NCI-H2081 (cell line): Measurements from ENCODE around the gene PANK4.
"Not testable (repeated sequence)": the region's sequence is repeated elsewhere in the genome, so short reads cannot be mapped to it uniquely, and the experiment has no call there.

ENCODE experiments used
- DNase-seq, 2 experiments: peaks; one replicate each; lab custom pipeline; 2025; lab: John Stamatoyannopoulos, UW

Gene PANK4

DNA sequence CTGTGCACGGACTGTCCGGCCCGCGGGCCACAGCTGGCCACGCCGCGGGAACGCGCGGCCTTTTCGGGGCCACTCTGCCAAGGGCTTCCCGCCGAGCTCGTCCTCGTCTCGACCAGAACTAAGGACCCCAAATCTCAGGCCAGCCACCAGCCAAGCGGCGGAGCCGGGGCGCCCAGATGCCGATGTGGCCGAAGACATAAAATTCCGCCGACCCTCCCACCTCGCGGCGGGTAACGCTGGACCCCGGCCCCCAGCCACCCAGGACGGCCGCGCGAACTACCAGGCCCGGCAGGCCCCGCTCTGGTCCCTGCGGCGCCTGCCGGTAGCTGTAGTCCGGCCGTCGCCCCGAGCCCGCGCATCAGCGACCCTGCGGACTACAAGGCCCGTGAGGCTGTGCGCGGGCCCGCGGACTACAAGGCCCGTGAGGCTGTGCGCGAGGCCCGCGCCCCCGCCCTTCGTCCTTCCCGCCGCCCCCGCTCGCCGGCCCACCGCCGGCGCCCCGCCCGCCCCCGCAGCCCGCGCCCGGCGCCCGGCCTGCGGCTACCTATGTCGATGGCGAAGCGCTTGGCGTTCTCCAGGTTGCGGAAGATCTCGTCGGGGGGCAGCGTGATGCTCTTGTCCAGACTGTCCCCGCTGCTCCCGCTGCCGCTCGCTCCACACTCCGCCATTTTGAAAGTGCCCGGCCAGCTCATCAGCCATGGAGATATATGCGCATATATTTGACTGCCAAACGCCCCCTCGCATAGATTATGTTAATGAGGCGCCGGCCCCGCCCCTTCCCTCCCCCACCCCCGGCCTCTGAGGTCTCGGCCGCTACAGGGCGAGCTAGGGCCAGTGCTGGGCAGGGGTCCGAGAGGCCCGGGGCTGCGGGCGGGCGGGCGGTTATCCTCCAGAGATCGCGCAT, at the start of gene PANK4:
TSS of gene PANK4 (minus strand) at position 677 of the 904 bp plus-strand sequence. CDS start at position 668, 9 bp downstream.
- DNase-seq = peak; percentile 87 to 96

DNA sequence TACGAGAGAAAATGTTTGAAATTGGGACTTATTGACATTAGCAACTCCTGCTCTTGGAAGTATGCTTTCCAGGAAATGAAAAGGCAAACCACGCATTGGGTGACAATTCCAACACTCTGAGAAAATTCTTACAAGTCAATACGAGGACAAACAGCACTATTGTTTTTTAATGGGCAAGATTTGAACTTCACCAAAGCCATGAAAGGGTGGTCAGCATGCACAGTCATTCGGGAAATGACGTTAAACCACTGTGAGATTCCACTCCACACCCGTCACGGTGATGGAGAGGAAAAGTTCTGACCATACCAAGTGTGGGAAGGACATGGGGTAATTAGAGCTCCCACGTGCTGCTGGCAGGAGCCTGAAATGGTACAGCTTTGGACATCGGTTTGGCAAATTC, 48.0 kb upstream of the PANK4 start:
- DNase-seq = no peak

DNA sequence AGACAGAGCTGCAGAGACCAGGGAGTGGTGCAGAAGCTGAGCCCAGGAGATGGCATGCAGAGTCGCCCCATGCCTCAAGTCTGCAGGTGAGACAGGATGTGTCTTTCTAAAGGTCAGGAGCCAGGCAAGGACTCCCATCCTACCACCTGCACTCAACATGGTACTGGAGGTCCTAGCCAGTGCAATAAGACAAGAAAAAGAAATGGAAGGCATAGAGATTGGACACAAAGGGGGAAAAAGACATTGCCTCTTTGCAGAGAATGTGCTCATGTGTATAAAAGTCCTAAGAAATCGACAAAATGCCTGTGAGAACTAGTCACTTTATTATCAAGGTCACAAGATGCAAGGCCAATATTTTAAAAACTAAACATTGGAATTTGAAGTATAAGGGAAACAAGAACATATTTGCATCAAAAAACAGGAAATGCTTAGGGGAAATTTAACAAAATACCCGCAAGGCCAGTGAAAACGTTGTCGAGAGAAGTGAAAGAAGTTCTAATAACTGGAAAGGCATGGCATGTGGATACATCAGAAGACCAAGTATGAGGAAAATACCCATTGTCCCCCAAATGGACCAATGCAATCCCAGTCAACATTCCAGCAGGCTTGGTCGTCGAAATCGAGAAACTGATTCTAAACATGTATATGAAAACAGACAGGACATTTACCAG, 47.0 kb upstream of the PANK4 start:
- no peak for DNase-seq

- no peak for DNase-seq
Measured at GRCh38 chr1:2571348-2571747, 45.0 kb upstream of the PANK4 start.

DNA sequence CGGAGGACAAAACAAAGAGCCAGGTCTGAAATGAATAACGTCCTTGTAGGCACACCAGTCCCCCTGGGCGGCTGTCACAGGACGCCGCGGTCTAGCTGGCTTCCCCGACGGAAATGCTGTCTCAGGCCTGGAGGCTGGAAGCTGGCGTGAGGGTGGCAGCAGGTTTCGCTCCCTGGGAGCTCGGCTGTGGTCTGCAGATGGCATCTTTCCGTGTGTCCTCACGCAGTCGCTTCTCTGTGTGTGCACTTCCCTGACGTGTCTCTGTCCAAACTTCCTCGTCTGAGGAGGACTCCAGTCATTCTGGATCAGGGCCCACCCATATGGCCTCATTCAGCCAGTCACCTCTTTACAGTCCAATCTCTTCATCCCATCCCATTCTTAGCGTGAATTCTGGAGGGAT, 43.9 kb upstream of the PANK4 start:
- DNase-seq = no peak

DNA sequence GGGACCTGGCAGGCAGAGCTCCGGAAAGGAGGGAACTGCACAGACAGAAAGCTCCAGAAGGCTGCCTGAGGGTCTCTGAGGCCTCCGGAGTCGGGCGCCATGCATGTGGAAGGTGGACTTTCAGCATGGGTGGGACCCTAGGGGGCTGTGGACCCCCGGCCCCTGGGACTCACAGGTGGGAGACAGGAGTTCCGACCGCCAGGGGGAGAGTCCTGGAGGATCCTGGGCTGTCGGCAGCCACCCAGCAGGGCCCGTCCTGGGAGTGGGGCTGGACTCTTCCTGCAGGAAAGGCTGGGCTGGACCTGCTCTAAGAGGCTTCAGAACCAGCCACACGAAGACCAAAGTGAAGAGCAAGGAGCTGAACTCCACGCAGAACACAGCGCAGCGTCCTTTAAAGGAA, 43.3 kb upstream of the PANK4 start:
- not testable (repeated sequence) for DNase-seq

GRCh38 chr1:2569060-2569459, 42.7 kb upstream of the PANK4 start:
- DNase-seq = no peak

- DNase-seq = not testable (repeated sequence)
Measured at GRCh38 chr1:2568187-2568816, 41.9 kb upstream of the PANK4 start.

DNA sequence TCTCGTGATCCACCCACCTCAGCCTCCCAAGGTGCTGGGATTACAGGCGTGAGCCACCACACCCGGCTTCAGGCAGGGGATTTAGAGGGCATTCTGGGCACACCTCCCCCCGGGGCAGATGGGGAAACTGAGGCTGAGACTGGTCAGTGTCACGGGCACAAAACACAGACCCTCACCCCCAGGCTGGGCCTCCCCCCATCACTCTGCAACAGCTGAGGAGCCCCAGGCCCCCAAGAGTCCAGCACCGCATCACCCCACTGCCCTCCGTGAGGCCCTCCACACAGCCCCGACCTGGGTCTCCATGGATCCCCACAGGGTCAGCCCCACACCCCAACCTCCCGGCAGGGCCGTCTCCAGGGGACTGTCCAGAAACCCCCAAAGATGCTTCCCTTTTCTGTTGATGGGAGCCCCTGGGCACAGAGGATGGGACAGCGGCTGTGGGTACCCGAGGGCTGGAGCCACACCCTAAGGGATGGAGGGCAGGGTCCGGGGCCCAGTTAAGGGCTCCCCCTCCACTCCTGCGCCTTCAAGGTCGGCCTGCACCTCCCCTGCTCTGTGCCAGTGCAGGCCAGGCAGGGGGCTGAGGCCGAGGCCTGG, 40.8 kb upstream of the PANK4 start:
- DNase-seq = no peak

DNA sequence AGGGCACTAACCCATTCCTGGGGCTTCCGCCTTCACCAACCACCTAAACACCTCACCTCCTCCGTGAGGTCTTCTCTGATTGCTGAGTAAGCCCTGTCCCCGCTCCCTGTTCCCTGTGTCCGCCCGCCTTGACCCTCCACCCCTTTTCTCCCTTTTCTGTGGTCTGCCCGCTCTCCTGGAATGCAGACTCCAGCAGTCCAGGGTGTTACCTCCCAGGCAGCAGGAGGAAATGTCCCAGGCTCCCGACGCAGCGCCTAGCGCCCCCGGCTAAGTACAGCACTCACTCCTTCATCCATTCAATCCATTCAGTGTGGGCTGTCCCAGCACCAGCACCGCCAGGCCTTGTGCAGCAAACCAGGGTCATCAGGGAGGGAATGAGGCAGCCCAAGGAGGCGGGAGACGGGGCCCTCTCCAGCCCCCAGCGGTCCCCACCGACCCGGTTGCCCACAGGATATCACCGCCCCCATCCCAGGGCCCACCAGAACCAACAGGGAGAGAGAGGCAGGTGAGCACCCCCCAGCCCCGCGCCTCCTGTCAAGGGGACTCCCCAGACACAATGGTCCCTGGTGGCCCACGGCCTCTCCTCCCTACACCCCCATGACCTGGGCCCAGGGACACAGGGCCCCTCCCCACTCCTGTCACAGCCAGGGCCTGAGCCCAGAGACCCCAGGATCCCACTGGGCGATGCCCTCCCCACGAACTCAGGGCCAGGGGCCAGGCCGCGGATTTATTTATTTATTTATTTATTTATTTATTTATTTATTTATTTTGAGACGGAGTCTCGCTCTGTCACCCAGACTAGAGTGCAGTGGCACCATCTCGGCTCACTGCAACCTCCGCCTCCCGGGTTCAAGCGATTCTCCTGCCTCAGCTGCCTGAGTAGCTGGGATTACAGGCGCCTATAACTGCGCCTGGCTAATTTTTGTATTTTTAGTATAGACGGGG, 40.0 kb upstream of the PANK4 start:
- no peak for DNase-seq

DNA sequence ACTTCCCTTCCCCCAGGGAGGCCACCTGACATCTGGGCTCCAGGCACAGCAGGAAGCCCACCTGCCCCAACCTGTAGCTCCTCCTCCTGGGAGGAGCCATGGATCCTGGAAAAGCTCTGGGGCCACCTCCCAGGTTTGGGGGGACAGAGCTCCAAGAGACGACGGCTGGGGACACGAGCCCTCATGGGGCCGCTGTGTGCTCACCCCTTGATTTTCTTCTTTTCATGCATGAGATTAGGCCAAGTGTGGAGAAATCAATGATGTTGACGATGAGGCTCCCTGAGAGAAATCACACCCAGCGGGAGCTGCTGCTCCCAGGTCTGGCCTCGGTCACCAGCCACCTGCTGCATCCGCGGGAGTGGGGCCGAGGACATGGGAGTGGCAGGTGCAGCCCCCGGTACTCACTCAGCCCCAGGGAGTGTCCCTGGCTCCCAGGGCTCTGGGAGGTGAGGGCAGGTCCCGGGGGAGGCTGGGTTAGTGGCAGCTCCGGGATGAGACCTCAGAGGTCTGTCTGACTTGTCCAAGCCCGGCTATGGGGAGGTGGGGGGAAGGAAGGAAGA, 38.5 kb upstream of the PANK4 start:
- no peak for DNase-seq

GRCh38 chr1:2564006-2564814, 37.8 kb upstream of the PANK4 start:
- no peak for DNase-seq

GRCh38 chr1:2563205-2563604, 36.8 kb upstream of the PANK4 start:
- DNase-seq = no peak

GRCh38 chr1:2561898-2562895, 35.8 kb upstream of the PANK4 start:
- no peak for DNase-seq

- no peak for DNase-seq
Measured at GRCh38 chr1:2561446-2561845, 35.0 kb upstream of the PANK4 start.

DNA sequence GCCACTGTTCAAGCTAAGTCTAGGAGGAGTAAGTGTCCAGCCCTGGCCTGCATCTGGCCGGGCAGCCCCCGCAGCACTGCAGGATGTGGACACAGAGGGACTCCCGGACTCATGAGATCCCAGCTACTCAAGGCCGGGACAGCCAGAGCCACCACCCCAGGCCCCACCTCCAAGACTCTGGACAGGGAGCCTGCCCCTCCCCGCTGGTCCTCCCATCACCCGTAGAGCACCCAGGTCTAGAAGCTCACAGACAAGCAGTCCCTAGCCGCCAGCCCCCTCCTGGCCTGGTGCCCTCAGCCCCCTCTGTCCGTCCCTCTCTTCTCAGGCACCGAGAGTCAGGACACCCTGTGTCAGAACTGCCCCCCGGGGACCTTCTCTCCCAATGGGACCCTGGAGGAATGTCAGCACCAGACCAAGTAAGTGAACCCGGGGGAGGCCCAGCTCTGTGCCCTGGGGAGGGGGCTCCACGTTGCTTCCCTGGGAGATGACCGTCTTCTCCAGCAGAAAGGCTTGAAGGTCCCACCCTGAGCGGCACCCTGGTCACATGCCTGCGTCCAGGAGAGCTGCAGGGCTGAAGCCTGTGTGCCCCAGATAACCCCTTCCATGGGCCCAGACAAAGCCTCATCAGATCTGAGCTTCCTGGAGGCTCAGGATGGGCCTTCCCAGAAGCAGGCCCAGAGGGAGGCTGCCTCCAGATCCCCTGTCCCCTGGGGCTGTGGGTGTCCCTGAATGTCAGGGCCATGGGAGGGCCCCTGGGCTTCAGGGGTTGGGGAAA, 34.1 kb upstream of the PANK4 start:
- DNase-seq = no peak

DNA sequence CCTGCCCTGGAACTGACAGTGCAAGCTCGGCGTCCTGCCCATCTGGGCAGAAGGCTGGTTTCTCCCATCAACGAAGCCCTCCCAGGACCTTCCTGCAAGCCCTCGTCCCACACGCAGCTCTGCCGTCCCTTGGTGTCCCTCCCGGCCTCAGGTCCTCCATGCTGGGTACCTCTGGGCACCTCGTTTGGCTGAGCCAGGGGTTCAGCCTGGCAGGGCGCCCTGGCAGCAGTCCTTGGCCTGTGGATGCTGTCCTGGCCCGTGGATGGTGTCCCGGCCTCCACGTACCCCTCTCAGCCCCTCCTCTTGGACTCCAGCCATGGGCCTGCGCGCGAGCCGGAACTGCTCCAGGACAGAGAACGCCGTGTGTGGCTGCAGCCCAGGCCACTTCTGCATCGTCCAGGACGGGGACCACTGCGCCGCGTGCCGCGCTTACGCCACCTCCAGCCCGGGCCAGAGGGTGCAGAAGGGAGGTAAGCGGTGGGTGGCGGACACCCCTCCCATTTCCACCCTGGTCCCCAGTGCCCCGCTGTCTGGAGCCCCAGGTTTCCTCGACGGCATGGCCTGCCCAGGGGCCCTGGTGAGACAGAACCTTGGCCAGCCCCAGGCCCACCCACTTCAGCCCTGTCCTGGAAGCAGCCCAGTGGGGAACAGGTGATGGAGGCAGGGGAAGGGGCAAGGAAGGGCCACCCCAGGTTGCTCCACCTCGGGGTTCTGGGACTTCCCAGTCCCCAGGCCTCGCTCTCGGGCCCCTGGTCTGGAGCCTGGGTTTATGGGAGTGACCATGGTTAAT, 33.3 kb upstream of the PANK4 start:
- DNase-seq = no peak
